ENCODE results near the gene KRTAP4-3. TPM values are rescaled to one million over a fixed set of nuclear protein-coding genes. Genes with fewer than 3 reads are reported as not detected.

Gene KRTAP4-3
- total RNA-seq, 4 donors from 2014 or later = not detected

GRCh38 chr17:41133880-41134735 is 33.9 kb downstream of the KRTAP4-3 start:
- Histone ChIP-seq H3K27me3 (peaks cover 0 to 6% (median 0%) of the 10 kb centered on the region in 3 donors), H3K4me1 (no peaks in the 10 kb centered on the region), H3K36me3 (no peaks in the 10 kb centered on the region), H3K4me3 (no peak overlapping the region), H3K9me3 (no peaks in the 10 kb centered on the region), H3K27ac (no peak overlapping the region)
- DNase-seq (no peak), ATAC-seq (no peak)
- intact Hi-C loops (cut with DNase I; ENCODE audit: low total_unique reads) (no loop called here), in situ Hi-C loops (cut with MboI; ENCODE audit: low sequenced_read_pairs in 4 of 4) (no loop called here)
- no peak for TF ChIP-seq POLR2A (IDR thresholded peaks at IDR 0.05)
- TF ChIP-seq CTCF (IDR thresholded peaks at IDR 0.05 in 4 of 5, conservative IDR thresholded peaks at IDR 0.05 in 1 of 5) = no peak

DNA sequence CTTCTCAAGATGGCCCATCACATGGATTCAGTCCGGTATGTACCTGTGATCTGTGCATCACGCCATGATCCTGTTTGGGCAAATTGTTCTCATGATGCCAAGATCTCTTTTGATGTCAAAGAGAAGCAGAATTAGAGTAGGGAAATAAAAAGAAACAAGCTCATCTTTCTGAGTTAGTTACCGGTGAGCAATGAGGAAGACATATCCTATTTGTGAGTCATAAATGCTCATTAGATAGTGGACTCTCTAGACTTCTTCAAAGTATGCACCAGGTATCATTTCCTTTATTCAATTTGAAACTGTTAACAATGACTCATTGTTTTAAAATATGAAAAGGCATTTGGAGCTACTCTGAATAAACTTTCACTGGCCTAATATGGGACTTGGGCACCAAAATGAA is 36.0 kb downstream of the KRTAP4-3 start:
- Histone ChIP-seq H3K4me1 (no peaks in the 10 kb centered on the region), H3K9me3 (no peaks in the 10 kb centered on the region), H3K4me3 (no peak overlapping the region), H3K27ac (no peak overlapping the region), H3K36me3 (no peaks in the 10 kb centered on the region), H3K27me3 (peaks cover 0 to 3% (median 0%) of the 10 kb centered on the region in 3 donors)
- intact Hi-C loops (cut with DNase I; ENCODE audit: low total_unique reads) = no loop called here
- in situ Hi-C loops (cut with MboI; ENCODE audit: low sequenced_read_pairs in 4 of 4) = no loop called here
- ATAC-seq (no peak), DNase-seq (no peak)
- TF ChIP-seq CTCF (IDR thresholded peaks at IDR 0.05 in 4 of 5, conservative IDR thresholded peaks at IDR 0.05 in 1 of 5) (no peak), POLR2A (IDR thresholded peaks at IDR 0.05) (no peak)

DNA sequence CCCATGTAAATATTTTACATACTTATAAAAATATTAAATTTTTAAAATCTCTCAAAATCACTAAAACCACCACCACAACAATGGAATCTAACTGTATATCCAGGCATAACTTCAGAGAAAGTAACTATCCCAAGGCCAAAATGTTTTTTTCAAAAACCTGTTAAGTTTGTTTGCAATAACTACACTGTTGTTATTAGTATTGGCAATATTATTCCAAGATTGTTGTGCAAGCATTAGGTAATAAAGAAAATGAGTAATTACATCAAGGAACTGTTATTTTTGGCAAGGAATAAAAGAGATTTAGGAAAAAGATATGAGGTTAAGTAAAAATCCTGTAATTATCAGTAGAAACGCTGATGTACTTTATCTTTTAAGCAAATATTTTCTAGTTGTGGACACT is 40.6 kb downstream of the KRTAP4-3 start:
- DNase-seq (no peak), ATAC-seq (no peak)
- Histone ChIP-seq H3K4me3 (no peak overlapping the region), H3K27ac (no peak overlapping the region), H3K36me3 (no peaks in the 10 kb centered on the region), H3K27me3 (peaks cover 0 to 4% (median 0%) of the 10 kb centered on the region in 3 donors), H3K9me3 (no peaks in the 10 kb centered on the region), H3K4me1 (no peaks in the 10 kb centered on the region)
- intact Hi-C loops (cut with DNase I; ENCODE audit: low total_unique reads) (no loop called here), in situ Hi-C loops (cut with MboI; ENCODE audit: low sequenced_read_pairs in 4 of 4) (no loop called here)
- TF ChIP-seq POLR2A (IDR thresholded peaks at IDR 0.05) (no peak), CTCF (IDR thresholded peaks at IDR 0.05 in 4 of 5, conservative IDR thresholded peaks at IDR 0.05 in 1 of 5) (no peak)

- Histone ChIP-seq H3K4me1 (no peaks in the 10 kb centered on the region), H3K4me3 (no peak overlapping the region), H3K27ac (no peak overlapping the region), H3K9me3 (no peaks in the 10 kb centered on the region), H3K36me3 (no peaks in the 10 kb centered on the region), H3K27me3 (peaks cover 0 to 4% (median 0%) of the 10 kb centered on the region in 3 donors)
- in situ Hi-C loops (cut with MboI; ENCODE audit: low sequenced_read_pairs in 4 of 4) = no loop called here
- TF ChIP-seq POLR2A (IDR thresholded peaks at IDR 0.05) (no peak), CTCF (IDR thresholded peaks at IDR 0.05 in 4 of 5, conservative IDR thresholded peaks at IDR 0.05 in 1 of 5) (no peak)
- ATAC-seq = no peak
- intact Hi-C loops (cut with DNase I; ENCODE audit: low total_unique reads) = no loop called here
- no peak for DNase-seq
Observed at GRCh38 chr17:41126412-41126811, 41.6 kb downstream of the KRTAP4-3 start.

All from gastrocnemius medialis (tissue), 4 donors.